Left forelimb (tissue), 1 donor: ENCODE results near the gene ZKSCAN8.
"Not testable (repeated sequence)": the region's sequence is repeated elsewhere in the genome, so short reads cannot be mapped to it uniquely, and the experiment has no call there.

Experiments used
- DNase-seq: peaks from one replicate; pipeline ENCODE4 v3.0.0-alpha.2; 2018; ENCODE audit warnings: low spot score

ZKSCAN8 gene

DNA sequence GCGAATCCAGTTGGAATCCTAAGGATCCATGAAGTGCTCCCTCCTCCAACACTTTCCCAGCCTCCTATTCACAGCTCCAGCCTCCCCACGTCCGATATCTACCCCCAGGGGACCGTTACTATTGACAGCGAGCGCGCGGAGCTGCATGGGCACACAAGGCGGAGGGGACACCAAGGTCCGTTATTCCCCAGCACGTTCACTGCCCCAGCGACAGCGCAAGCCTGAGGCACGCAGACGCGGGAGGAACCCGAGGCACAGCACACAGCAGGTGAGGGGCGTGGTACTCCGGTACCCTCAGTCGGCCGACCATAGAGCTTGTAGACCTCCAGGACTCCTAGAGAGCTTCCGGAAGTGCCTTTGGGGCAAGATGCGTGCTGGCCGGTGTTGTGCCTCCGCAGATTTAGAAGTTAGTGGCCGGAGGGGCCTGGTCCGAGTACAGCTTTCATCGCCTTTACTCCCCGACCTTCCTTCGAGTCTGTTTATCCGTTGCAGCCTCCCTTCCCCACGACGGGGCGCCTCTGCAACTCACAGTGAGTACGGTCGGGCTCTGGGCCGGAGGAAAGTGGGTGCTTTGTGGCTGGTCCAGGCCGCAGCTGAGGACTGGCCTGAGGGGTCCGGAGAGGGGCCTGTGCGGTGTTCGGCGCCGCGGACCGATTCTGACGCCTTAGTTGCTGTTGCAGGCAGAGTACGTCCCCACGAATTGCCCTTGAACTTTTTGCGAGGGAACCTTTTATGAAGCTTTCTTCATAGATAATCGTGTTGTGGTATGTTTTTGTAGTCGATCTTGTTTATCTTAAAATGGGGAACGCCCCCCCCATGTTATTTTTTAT, at the start of gene ZKSCAN8:
ZKSCAN8 (plus strand) TSS at position 384 of the 830 bp plus-strand sequence. CDS start 6,525 bp downstream, outside the sequence.
- DNase-seq, result peak; percentile 89

DNA sequence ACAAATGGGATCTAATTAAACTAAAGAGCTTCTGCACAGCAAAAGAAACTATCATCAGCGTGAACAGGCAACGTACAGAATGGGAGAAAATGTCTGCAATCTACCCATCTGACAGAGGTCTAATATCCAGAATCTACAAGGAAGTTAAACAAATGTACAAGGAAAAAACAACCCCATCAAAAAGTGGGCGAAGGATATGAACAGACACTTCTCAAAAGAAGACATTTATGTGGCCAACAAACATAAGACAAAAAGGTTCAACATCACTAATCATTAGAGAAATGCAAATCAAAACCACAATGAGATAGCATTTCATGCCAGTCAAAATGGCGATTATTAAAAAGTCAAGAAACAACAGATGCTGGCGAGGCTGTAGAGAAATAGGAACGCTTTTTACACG, 39.5 kb upstream of the ZKSCAN8 start:
- not testable (repeated sequence) for DNase-seq

DNA sequence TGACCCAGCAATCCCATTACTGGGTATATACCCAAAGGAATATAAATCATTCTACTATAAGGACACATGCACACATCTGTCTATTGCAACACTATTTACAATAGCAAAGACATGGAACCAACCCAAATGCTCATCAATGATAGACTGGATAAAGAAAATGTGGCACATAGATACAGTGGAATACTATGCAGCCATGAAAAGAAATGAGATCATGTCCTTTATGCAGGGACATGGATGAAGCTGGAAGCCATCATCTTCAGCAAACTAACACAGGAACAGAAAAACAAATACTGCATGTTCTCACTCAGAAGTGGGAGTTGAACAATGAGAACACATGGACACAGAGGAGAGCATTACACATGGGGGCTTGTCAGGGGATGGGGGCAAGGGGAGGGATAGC, 39.0 kb upstream of the ZKSCAN8 start:
- DNase-seq, result not testable (repeated sequence)

DNA sequence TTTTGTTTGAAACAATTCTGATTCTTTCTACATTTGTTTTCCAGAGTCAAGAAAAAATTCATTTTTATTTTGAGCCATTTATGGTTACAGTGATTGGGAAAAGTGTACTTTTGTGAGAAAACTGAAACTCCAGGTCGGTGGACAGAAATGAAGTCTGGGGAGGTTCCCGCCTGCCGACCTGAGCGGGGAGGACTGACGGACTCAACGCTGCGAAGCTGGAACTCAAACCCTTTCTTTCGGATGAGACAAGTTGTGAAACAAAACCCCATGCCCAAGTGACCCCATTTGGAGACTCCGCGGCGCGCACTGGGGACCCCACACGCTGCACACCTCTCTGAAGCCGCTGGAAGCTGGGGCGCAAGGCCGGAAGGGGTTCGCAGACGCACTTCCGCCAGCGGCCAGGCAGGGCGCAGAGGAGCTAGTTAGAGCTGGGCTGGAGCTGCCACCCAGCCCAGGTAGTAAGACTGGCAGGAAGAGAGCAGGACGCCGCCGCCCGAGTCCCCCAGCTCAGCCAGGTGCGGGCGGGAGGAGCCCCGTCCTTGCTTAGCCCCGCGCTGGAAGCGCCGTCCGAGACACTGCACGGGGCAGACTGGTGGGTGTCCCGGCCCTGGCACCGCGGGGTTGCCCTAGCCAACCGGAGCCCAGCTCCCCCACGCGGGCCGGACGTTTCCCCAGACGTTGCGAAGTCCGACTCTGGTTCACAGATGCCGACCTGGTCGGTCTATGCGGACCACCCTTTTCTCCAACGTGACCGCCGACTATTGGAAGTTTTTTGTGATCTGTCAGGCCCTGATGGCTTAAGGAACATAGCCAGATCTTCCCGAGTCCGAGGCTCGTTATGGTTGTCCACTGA, 37.1 kb upstream of the ZKSCAN8 start:
- DNase-seq, result peak; percentile 86

DNA sequence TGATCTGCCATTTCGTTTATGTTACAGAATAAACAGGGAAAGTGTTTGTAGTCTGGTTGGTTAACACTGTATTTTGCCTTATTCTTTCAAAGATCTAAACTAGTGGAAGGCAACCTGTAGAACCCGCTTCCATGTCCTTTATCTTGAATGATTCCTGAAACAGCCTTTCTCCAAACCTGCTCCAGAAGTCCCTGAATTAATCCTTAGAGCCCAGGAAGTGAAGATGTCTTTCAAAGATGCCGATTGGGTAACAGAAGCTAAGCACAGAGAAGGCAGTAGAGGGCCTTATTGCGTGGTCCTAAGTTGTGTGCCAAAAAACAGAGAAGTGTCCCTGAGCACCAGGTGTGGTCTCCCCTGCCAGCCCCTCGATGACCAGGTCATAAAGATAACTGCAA, 36.4 kb upstream of the ZKSCAN8 start:
- no peak for DNase-seq

DNA sequence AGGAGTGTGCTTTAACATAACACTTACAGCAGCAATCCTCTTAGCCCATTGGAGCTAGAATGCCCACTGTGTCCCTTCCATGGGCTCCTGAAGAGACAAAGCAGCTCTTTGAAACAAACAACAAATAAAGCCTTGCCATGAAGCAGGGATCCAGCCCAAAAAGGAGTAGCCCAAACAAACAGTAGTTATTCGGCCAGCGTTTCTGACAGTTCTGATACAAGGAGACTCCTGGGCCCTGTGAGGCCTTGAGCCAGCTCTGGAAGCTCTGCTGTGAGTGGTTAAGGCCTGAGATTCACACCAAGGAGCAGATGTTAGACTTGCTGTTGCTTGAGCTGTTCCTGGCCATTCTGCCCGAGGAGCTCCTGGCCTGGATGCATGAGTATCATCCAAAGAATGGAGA, 34.2 kb upstream of the ZKSCAN8 start:
- DNase-seq, result no peak

DNA sequence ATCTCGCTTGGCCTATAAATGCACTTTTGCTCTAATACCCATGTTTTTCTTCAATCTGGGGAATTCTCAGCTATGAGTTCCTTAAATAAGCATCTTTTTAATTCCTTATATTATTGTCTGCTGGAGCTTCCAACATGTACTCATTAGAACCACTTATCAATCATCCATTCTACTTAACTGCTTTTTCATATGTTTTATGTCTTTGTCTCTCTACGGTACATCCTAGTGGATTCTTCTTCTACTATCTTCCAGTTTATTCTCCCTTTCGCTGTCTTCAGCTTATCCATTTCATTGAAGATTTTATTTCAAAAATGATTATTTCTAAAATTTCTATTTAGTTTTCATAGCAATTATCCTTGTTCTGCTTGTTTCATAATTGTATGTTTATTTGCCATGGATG, 29.7 kb upstream of the ZKSCAN8 start:
- DNase-seq, result no peak

DNA sequence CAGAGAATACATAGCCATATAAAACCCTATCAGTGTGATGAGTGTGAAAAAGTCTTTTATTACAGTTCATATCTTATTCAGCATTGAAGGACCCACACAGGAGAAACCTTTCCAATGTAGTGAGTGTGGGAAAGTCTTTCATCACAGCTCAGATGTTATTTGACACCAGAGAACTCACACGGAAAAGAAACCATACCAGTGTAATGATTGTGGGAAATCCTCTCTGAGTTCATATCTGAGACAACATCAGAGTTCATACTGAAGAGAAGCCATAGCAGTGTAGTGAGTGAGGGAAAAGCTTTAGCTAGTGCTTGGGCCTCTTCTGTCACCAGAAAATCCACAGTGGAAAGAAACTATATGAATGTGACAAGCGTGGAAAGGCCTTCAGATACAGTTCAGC, 25.9 kb upstream of the ZKSCAN8 start:
- DNase-seq, result no peak

DNA sequence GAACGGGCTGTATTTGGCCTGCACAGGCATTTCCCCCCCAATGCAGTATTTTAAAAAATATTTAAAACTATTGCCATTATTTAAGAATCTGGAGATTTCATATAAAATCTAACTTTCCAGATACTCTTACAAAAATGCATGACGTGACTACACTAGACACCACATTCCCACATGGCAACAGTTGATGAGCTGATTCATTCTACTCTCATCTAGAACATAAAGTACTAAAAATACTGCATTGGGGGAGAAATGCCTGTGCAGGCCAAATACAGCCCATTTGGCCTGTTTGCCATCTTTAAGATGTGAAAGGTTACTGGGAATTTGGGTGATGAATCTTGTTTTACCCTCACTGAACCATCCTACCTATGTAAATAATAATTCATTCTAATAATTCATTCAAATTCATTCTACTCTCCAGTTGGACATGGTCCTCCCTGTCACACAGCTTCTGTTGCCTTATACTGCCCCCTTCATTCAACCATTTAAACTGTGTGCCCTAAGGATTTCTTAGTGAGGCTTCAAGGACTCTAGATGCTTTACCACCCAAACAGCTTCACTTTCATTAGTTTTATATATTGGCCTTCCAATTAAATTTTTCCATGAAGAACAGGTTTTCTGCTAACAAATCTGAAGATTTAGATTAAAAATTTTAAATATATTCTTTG, 24.2 kb upstream of the ZKSCAN8 start:
- DNase-seq, result no peak

DNA sequence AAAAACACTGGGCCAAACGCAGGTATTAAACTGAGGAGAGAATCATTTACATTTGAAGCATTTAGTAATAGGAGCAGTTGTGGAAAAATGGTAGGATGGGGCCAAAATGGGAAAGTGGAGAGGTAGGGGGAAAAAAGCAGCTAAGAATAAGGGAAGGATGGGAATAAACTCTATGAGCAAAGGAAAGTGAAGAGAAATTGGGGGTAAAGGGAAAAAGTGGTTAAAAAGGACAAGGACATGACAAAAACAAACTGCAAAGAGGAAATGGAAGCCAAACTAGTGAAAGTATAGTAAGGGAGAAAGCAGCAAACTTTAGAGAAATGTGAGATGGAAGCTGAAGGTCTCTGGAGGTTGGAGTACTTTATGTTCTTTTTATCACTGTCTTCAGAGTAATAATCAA, 23.5 kb upstream of the ZKSCAN8 start:
- no peak for DNase-seq

DNA sequence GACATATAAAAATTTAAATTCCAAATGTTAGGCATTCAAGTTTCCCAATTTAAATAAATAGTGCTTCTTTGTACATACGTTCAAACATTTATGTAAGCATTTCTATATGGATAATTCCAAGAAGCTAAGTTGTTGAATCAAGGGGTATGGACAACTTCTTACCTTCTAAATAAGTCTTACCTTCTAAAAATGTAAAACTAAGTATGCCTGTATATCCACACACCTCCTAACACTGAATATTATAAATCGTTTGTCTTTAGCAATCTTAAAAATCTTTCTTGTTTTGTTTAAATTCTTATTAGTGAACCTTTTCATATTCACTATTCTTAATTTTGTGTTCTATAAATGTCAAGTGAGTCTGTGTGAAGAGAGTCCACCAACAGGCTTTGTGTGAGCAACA, 19.8 kb upstream of the ZKSCAN8 start:
- no peak for DNase-seq

DNA sequence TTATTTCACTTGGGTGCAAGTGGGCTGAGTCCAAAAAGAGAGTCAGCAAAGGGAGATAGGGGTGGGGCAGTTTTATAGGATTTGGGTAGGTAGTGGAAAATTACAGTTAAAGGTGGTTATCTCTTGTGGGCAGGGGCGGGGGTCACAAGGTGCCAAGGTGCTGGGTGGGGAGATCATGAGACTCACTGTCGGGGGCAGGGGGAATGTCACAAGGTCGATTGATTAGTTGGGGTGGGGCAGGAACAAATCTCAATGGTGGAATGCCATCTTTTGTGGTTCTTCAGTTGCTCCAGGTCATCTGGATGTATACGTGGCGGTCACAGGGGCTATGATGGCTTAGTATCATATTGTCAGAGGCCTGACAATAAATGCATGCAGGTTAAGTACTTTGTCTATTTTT, 19.4 kb upstream of the ZKSCAN8 start:
- not testable (repeated sequence) for DNase-seq

DNA sequence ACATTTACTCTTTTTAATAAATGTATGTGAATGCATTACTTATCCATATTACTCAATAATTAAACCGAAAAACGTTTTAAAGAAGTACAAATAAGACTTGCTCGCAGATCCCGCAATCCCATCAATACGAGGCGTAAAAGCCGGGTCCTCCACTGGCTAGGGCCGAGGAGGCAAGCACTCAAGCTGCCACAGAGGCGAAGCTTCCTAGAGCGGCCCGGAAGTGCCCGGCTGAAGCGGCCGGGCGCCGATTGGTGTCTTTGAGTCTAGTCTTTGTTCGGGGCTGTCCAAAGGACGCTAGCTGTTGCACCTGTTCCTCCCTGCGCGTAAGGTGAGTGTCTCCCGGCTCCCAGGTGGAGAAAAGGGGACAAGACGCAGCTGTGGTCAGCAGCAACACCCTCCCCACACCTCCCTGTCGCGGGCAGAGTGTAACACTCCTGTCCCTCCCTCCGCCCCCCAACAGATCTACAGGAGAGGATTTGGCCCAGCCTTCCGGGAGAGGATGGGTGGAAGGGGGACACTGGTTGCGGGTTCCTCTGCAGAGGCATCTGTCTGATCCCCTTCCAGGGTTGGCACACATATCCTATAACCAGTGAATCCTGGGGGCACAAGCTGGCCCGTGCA, 17.2 kb upstream of the ZKSCAN8 start, which contains the start of gene ZSCAN16:
ZSCAN16 (plus strand) TSS at position 260 of the 621 bp plus-strand sequence. CDS start 835 bp downstream, outside the sequence.
- DNase-seq, result peak; percentile 85

DNA sequence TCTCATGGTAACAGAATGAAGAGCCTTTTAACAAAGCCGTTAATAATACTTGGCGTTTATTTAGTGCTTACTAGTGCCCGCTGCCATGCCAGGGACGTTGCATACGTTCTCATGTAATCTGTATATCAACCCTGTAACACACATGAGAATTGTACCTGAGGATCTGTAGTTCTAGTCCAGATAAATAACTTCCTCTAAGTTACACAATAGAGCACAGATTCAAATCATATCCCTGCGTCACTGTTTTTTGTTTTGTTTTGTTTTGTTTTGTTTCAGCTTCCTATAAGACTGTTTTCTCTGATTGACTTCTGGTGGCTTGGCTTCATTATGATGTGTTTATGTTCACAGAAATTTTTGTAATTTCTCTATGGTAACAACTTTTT, 16.7 kb upstream of the ZKSCAN8 start:
- no peak for DNase-seq

DNA sequence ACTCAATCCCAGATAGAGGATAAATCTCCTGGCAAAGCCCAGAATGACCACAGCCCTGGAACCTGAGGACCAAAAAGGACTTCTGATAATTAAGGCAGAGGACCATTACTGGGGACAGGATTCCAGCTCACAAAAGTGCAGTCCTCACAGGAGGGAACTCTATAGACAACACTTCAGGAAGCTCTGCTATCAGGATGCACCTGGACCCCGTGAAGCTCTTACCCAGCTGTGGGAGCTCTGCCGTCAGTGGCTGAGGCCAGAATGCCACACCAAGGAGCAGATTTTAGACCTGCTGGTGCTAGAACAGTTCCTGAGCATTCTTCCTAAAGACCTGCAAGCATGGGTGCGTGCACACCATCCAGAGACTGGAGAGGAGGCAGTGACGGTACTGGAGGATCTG, 16.3 kb upstream of the ZKSCAN8 start:
- DNase-seq, result no peak

DNA sequence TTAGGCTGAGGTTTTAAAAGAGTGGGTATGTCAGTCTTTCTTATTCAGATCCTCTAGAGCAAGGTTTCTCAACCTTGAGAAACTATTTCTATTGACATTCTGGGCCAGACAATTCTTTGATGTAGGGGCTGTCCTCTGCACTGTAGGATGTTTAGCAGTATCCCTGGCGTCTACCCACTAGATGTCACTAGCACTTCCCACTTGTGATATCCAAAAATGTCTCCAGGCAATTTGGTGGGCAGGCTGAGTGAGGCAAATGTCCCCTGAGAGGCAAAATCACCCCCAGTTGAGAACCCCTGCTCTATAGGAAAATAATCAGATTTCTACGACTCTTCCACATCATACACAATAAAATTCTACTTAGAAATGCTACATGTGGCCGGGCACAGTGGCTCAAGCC, 7.7 kb upstream of the ZKSCAN8 start:
- no peak for DNase-seq

DNA sequence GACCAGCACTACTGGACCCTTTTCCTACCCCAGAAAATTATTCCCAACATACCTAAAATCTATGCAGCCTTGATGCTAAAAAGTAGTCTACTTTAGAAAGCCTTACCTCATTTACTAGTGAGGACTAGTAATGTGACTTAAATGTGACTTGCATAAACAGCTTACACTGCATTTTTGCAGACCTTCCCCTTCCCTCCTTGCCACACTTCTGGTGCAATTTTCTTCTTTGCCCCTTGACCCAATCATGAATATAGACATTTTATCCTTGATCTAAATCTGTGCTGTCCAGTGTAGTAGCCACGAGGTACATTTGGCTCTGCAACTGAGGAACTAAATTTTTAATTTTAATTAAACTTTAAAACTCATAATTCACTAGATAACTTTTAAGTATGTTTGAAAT, 7.0 kb upstream of the ZKSCAN8 start:
- DNase-seq, result no peak

DNA sequence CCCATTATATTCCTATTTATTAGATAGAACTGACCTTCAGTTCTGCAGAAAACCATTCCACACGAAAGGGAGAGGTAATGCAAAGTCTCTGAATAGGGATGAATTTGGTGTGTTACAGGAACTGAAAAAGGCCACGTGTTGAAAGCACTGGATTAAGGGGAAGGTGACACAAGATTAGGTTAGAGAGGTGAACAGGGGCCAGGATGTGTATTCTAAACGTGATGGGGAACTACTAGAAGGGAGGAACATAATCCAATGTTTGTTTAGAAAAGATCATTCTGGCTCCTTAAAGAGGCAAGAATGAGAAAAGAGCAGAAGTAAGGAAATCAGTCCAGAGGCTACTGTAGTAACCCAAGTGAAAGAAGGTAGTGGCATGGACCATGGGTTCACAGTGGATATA, 6.3 kb upstream of the ZKSCAN8 start:
- no peak for DNase-seq

DNA sequence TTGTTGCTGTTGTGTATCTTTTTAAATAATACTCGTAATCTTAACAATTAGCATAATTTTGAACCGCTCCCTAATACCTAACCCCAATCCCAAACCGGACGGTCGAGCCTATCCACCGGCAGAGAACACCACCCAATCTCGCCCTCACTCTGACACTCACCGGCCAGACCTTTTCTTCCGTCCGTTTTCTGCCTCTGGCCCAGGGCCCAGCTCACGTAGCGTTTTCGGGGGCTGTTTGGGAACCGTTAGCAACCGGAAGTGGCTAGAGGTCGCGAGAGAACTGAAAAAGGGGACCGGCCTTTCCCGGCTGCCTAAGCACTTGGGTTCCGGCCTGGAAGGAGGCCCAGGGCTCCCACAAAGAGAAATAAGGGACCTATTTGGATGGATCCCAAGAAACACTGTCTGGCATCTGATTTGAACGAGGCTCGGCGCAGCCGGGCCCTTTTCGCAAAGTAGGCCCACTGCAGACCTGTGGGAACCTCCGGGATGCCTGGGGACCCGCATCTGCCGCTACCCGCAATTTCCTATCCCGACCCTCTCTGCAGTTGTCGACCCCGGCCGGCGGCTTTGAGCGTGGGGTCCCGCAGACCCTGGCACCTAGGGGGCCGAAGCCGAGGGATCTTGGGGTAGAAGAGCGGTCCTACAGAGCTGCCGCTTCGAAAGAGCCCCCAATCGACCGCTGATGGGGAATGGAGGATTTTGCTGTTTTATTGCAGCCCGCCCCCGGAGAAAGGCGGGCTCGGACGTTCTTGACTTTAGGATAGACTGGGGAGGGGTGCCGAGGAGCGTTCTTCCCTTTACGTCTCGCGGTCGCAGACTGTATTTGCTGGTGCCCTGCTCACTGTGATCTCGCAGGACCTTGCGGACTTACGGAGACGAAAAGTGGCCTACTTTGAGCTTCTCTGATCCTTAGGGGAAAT, 4.8 kb upstream of the ZKSCAN8 start:
- peak; percentile 94 for DNase-seq

DNA sequence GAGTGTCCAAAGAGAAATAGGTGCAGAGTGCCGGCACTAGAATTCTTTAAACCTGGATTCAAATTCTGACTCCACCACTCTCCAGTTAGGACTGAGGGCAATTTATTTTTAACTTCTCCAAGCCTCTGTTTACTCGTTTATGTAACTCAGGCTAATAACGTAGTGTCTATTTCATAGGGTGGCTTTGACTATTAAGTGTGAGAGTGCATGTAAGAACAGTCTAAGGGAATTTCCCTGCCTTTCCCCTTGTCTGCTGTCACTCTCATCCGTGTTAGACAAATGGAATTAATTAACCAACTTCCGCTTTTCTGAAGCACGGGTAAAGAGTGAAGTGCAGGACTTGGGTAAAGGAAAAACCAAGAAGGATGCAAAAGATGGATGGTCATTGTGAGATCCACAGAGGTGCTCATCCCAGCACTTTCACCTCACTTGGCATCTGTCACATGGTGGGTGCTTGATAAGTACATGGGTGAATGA, 4.1 kb upstream of the ZKSCAN8 start:
- DNase-seq, result no peak
